HUES6 (cell line): Measurements from ENCODE around the gene TMEM140.

Source experiments
- H3K27ac ChIP-seq: 2 replicates; pipeline ENCODE4 v1.7.0; 2013; ENCODE audit warnings: low read depth, mild to moderate bottlenecking, low read length, inconsistent platforms
- H3K27me3 ChIP-seq: 2 replicates; pipeline ENCODE4 v1.6.1; 2013; ENCODE audit warnings: low read length; ENCODE audit not compliant: control insufficient read depth, insufficient read depth
- H3K36me3 ChIP-seq: 2 replicates; pipeline ENCODE4 v1.6.1; 2013; ENCODE audit warnings: low read length; ENCODE audit not compliant: control insufficient read depth, insufficient read depth
- H3K4me1 ChIP-seq: 2 replicates; pipeline ENCODE4 v1.6.1; 2013; ENCODE audit warnings: low read length; ENCODE audit not compliant: control insufficient read depth, insufficient read depth
- H3K4me3 ChIP-seq: 2 replicates; pipeline ENCODE4 v1.5.1; 2013; ENCODE audit warnings: low read depth, low read length
- H3K9ac ChIP-seq: one replicate; pipeline ENCODE4 v1.6.1; 2013; ENCODE audit warnings: mild to moderate bottlenecking, low read length
- H3K9me3 ChIP-seq: 2 replicates; pipeline ENCODE4 v1.6.1; 2013; ENCODE audit warnings: low read depth, low read length; ENCODE audit not compliant: control insufficient read depth, insufficient read depth

TMEM140 gene

DNA sequence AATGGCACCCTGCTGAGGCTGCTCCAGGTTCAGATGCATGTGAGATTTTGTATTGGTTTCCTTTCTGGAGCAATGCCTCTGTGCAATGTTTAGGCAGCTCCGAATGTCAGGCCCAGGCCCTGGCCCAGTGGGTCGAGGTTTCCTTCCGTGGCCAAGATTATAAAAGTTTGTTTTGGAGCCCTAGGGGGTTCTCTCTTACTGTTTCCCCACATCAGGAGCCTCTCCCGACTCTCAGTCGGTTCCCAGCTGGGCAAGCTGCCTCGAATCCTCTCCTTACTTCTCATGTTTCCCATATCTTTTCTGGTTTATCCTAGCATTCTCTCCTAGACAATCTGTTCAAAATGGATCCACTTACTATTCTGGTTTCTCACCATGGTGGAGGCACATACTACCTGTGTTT lies 11.0 kb downstream of the TMEM140 start:
- peaks cover 59% of the 10 kb centered on the region for H3K9me3 ChIP-seq
- H3K27ac ChIP-seq = no peak overlapping the region
- H3K4me1 ChIP-seq = peaks cover 18% of the 10 kb centered on the region
- no peak overlapping the region for H3K4me3 ChIP-seq
- no peaks in the 10 kb centered on the region for H3K27me3 ChIP-seq
- H3K9ac ChIP-seq = no peak overlapping the region
- H3K36me3 ChIP-seq = peaks cover 33% of the 10 kb centered on the region; the same call in 1 of the 2 replicates

DNA sequence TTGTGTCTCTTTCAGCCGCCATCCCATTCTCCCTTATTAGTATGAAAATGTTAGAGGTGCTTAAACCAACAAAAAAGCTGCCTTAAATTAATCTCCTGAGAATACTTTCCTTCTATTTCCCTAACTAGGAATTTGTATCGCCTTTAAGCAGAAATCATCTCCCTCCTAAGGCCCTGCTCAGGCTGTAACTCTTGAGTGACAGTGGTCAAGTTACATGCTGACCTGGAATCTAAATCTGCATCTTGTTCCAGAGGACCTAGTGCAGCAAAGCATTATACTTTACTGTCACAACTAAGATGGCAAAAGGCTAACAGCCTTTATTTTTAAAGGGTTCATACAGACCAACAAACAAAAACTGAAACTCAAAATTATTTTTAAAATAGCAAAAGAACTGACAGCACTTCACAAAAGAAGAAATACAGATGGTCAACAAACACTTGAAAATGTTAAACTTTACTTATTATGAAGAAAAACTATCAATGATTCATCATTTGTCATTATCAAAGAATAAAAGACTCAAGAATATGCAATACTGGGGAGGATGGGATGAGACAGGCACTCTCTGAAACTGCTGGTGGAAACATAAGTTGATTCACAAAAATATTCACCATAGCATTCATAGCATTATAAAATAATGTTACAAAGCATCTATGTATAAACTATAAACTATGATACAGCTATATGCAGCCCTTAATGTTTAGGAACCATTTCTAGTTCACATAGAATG lies 11.7 kb downstream of the TMEM140 start:
- Histone ChIP-seq H3K4me3 (no peak overlapping the region), H3K27ac (0 out of 2 replicates have a peak overlapping the region, but pooled peaks have one; percentile 39), H3K27me3 (no peaks in the 10 kb centered on the region), H3K4me1 (peaks cover 18% of the 10 kb centered on the region), H3K36me3 (peaks cover 39% of the 10 kb centered on the region; the same call in 1 of the 2 replicates), H3K9me3 (peaks cover 59% of the 10 kb centered on the region), H3K9ac (no peak overlapping the region)

DNA sequence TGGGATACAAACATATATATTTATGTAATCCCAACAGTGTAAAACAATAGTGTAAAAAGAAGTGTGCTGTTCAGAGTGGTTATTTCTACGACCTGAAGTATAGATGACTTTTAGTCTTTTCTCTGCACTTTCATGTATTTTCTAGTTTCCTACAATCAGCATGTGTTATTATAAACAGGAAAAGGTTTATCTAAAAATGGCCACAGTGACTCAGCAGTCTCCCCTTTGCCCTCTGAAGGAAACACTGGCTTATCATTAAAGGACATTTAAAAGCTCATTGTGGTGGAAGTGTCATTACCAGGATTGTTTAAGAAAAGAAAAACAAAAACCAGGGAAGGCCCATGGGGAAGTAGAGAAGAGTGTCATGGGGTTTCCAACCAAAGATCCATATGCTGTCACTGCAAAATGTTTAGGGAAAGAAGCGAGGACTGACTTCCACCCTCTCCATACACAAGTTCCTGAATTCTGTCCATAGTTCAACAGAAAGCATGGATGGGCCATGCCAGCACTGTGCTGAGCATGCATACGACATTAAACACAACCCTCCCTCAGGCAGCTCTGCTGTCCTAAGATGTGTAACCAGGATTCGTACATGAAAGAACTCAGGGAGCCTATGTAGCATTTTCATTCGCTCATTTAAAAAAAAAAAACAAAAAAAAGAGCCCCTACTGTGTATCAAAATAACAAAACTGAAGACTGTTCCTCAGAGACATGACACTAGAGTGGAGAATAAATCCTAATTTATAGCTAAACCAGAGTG lies 12.4 kb downstream of the TMEM140 start:
- no peaks in the 10 kb centered on the region for H3K27me3 ChIP-seq
- peaks cover 18% of the 10 kb centered on the region for H3K4me1 ChIP-seq
- H3K9me3 ChIP-seq = peaks cover 58% of the 10 kb centered on the region
- no peak overlapping the region for H3K4me3 ChIP-seq
- H3K27ac ChIP-seq = peak overlapping the region; percentile 39
- H3K9ac ChIP-seq = no peak overlapping the region
- H3K36me3 ChIP-seq = peaks cover 46% of the 10 kb centered on the region

DNA sequence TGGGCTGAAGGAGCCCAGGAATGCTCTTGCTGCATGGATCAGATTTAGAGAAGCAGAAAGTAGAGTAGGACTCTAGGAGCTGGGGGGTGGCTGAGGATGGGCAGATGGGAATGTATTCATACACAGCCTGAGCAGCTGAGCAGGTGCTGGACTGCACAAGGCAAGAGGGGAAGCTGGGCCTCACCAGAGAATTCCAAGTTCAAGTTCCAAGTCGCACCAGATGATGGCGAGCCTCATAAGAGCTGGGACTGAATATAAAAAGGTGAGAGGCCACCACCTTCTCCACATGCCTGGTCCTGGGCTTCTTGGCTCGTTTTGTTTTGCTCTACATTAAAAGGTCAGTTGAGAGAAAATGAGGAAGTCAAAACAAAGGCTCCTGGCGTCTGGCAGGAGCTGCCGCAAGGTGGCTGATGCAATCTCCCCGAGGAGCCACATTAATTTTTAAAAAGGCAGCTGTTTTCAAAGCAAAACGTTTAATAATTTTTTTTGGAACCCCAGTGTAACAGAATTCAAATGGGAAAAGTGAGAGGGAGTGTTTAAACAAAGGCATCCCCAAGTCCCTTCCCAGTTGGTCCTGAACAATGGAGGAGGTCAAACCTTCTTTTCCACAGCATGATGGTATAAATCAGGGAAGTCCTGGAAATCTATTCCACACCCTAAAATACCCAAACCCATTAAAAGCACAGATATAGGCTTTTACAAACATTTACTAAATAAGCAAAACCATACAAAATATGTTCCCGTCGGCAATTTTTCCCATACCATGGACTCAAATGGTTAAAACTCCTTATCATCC lies 13.2 kb downstream of the TMEM140 start:
- peaks cover 54% of the 10 kb centered on the region for H3K36me3 ChIP-seq
- no peak overlapping the region for H3K4me3 ChIP-seq
- peaks cover 18% of the 10 kb centered on the region for H3K4me1 ChIP-seq
- peaks cover 50% of the 10 kb centered on the region for H3K9me3 ChIP-seq
- H3K9ac ChIP-seq = no peak overlapping the region
- peak overlapping the region; percentile 14; the same call in 1 of the 2 replicates for H3K27ac ChIP-seq
- no peaks in the 10 kb centered on the region for H3K27me3 ChIP-seq

DNA sequence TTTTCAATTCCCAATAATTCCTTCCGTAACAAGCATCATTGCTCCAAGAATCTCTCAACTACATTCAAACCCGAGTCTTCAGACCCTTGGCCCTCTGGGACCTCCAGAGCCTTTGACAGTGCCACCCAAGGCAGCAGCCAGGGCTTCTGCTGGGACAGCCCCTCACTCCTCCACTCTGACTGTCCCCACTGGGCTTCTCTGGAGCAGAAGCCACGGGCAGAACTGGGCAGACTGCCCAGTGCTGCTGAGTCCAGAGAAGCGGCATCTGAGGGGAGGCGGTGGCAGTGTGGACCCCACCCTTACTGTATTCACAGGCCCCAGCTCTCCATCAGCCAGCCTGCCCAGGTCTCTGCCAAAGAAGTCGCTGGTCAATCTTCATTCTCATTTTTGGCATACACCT lies 13.8 kb downstream of the TMEM140 start:
- Histone ChIP-seq H3K36me3 (peaks cover 60% of the 10 kb centered on the region), H3K4me3 (no peak overlapping the region), H3K27ac (no peak overlapping the region), H3K4me1 (peaks cover 18% of the 10 kb centered on the region), H3K9me3 (peaks cover 45% of the 10 kb centered on the region), H3K9ac (no peak overlapping the region), H3K27me3 (no peaks in the 10 kb centered on the region)

DNA sequence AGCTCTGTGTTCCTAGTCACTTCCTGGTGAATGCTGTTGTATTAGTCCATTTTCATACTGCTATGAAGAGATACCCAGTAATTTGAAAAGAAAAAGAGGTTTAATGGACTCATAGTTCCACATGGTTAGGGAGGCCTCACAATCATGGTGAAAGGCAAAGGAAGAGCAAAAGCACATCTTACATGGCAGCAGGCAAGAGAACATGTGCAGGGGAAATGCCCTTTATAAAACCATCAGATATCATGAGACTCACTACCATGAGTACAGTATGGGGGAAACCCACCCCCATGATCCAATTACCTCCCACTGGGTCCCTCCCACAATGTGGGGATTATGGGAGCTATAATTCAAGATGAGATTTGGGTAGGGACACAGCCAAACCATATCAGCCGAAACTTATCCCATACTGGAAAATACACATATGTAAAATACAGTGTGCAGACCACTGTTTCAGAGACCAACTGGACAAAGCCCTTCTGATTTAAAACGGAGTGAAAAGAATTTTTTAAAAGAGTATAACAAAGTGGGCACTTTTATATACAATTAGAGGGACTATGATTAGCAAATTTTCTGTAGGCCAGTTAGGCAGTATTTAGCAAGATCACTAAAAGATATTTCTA lies 14.6 kb downstream of the TMEM140 start:
- Histone ChIP-seq H3K27ac (no peak overlapping the region), H3K4me1 (peaks cover 18% of the 10 kb centered on the region), H3K27me3 (no peaks in the 10 kb centered on the region), H3K9ac (no peak overlapping the region), H3K36me3 (peaks cover 68% of the 10 kb centered on the region), H3K9me3 (peaks cover 37% of the 10 kb centered on the region), H3K4me3 (no peak overlapping the region)

DNA sequence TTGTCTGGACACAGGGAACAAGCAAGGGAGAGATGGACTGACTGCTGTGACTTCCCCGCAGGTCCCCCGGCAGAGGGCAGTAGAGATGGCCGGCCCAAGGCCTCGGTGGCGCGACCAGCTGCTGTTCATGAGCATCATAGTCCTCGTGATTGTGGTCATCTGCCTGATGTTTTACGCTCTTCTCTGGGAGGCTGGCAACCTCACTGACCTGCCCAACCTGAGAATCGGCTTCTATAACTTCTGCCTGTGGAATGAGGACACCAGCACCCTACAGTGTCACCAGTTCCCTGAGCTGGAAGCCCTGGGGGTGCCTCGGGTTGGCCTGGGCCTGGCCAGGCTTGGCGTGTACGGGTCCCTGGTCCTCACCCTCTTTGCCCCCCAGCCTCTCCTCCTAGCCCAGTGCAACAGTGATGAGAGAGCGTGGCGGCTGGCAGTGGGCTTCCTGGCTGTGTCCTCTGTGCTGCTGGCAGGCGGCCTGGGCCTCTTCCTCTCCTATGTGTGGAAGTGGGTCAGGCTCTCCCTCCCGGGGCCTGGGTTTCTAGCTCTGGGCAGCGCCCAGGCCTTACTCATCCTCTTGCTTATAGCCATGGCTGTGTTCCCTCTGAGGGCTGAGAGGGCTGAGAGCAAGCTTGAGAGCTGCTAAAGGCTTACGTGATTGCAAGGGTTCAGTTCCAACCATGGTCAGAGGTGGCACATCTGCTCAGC lies 16.6 kb downstream of the TMEM140 start:
- Histone ChIP-seq H3K4me1 (peaks cover 22% of the 10 kb centered on the region), H3K36me3 (peaks cover 68% of the 10 kb centered on the region), H3K9me3 (peaks cover 24% of the 10 kb centered on the region), H3K27me3 (no peaks in the 10 kb centered on the region), H3K27ac (no peak overlapping the region), H3K4me3 (no peak overlapping the region), H3K9ac (no peak overlapping the region)

GRCh38 chr7:135165862-135166261 lies 18.0 kb downstream of the TMEM140 start:
- peaks cover 12% of the 10 kb centered on the region for H3K4me1 ChIP-seq
- peaks cover 63% of the 10 kb centered on the region for H3K36me3 ChIP-seq
- peaks cover 22% of the 10 kb centered on the region for H3K9me3 ChIP-seq
- no peak overlapping the region for H3K27ac ChIP-seq
- H3K9ac ChIP-seq = no peak overlapping the region
- H3K4me3 ChIP-seq = no peak overlapping the region
- no peaks in the 10 kb centered on the region for H3K27me3 ChIP-seq

DNA sequence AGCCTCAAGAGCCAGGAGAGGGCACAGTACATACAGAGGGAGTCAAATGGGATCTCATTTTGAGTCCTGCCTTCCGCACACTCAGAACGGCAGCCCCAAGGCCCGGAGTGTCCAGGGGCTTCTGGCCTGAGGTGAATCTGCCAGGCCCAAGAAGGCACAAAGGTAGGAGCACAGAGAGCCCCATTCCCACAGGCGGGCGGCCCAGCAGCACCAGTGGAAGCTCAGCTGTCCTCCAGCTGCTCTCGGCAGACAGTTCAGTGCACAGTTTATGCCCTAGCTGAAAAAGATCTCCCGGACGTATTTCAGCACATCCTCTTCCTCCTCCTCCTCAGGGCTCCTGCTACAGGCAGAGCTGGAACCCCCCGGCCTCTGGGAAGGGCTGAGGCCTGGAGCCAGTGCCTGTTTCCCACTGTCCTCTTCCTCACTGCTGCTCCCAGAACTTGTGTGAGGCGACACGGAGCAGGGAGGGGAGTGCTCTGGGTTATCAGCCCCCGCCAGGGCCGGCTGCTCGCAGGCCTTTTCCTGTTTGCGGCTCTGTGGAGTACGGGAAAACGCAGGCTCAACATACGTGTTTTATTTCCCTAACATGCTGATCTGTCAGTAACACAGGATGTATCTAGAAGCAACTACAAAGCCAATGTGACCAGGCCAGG lies 18.6 kb downstream of the TMEM140 start:
- Histone ChIP-seq H3K27ac (no peak overlapping the region), H3K36me3 (peaks cover 61% of the 10 kb centered on the region), H3K9ac (no peak overlapping the region), H3K27me3 (no peaks in the 10 kb centered on the region), H3K4me3 (no peak overlapping the region), H3K9me3 (peaks cover 16% of the 10 kb centered on the region), H3K4me1 (peaks cover 11% of the 10 kb centered on the region)
